ENCODE data around the gene CHST4. TPM values are rescaled to one million over a fixed set of nuclear protein-coding genes. Genes with fewer than 3 reads are reported as not detected.
"Not testable (repeated sequence)": the region's sequence is repeated elsewhere in the genome, so short reads cannot be mapped to it uniquely, and the experiment has no call there.

The CHST4 gene
- total and polyA plus RNA-seq, 7 donors: 0.07 TPM; not detected in 6

DNA sequence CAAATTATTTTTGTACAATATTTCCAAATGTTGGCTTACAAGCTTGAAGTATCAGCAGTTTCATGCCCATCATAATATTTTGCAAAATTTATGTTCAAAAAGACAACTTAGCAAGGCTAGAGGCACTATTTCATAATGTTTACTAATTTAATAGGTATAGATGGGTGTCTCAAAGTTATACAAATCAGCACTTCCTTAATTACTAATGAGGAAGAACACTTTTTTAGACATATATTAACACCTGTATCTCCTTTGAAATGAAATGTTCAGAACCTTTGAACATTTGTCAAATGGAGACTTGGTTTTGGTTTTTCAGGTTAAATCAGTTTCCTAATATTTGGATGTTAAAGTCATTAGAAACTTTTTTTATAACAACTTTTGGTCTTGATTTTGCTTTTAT is 48.5 kb downstream of the CHST4 start:
- intact Hi-C loops (cut with DNase I): no loop called here
- no peaks in the 10 kb centered on the region for H3K4me1 ChIP-seq
- no peaks in the 10 kb centered on the region for H3K36me3 ChIP-seq
- TF ChIP-seq EP300 (IDR thresholded peaks at IDR 0.05) (no peak), POLR2AphosphoS5 (IDR thresholded peaks at IDR 0.05) (no peak), POLR2A (IDR thresholded peaks at IDR 0.05) (no peak)
- TF ChIP-seq, protein P1, sequence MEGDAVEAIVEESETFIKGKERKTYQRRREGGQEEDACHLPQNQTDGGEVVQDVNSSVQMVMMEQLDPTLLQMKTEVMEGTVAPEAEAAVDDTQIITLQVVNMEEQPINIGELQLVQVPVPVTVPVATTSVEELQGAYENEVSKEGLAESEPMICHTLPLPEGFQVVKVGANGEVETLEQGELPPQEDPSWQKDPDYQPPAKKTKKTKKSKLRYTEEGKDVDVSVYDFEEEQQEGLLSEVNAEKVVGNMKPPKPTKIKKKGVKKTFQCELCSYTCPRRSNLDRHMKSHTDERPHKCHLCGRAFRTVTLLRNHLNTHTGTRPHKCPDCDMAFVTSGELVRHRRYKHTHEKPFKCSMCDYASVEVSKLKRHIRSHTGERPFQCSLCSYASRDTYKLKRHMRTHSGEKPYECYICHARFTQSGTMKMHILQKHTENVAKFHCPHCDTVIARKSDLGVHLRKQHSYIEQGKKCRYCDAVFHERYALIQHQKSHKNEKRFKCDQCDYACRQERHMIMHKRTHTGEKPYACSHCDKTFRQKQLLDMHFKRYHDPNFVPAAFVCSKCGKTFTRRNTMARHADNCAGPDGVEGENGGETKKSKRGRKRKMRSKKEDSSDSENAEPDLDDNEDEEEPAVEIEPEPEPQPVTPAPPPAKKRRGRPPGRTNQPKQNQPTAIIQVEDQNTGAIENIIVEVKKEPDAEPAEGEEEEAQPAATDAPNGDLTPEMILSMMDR (IDR thresholded peaks at IDR 0.05): no peak
- DNase-seq: no peak
- no peak overlapping the region for H3K27ac ChIP-seq
- peaks cover 0 to 4% (median 0%) of the 10 kb centered on the region in 3 donors for H3K27me3 ChIP-seq
- H3K9me3 ChIP-seq: no peaks in the 10 kb centered on the region
- no peak overlapping the region for H3K4me3 ChIP-seq

GRCh38 chr16:71576971-71577370 is 50.7 kb downstream of the CHST4 start, which contains the start of gene TAT:
TSS of gene TAT (minus strand) at chr16:71577092. CDS start at chr16:71576415, 677 bp downstream.
- DNase-seq: no peak
- TF ChIP-seq, protein P1 (IDR thresholded peaks at IDR 0.05): no peak
- TF ChIP-seq EP300 (IDR thresholded peaks at IDR 0.05) (no peak), POLR2A (IDR thresholded peaks at IDR 0.05) (no peak), POLR2AphosphoS5 (IDR thresholded peaks at IDR 0.05) (no peak)
- H3K4me3 ChIP-seq: no peak within 1 kb of the TSS
- intact Hi-C loops (cut with DNase I): no loop called here
- WGBS, 2 donors: 38 to 62% methylated on average over 3 of the region's 3 CpGs
- no peaks in the 10 kb centered on the region for H3K9me3 ChIP-seq
- H3K36me3 ChIP-seq: no peaks in the 10 kb centered on the region
- no peak within 1 kb of the TSS for H3K27ac ChIP-seq
- H3K4me1 ChIP-seq: no peaks in the 10 kb centered on the region
- peaks cover 0 to 4% (median 0%) of the 10 kb centered on the region in 3 donors for H3K27me3 ChIP-seq

DNA sequence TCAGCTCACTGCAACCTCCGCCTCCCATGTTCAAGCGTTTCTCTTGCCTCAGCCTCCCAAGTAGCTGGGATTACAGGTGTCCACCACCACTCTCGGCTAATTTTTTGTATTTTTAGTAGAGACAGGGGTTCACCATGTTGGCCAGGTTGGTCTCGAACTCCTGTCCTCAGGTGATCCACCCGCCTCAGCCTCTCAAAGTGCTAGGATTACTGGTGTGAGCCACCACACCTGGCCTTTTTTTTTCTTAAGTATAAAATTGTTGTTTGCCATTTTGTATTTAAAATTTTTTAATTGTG is 56.3 kb downstream of the CHST4 start:
- H3K4me1 ChIP-seq; DNase-seq; H3K27ac ChIP-seq; H3K4me3 ChIP-seq; H3K9me3 ChIP-seq; H3K36me3 ChIP-seq; intact Hi-C loops (cut with DNase I): not testable (repeated sequence)
- WGBS, 2 donors: 91 to 94% methylated on average over 5 of the region's 5 CpGs
- peaks cover 0 to 13% (median 0%) of the 10 kb centered on the region in 3 donors for H3K27me3 ChIP-seq

- intact Hi-C loops (cut with DNase I): no loop called here
- Histone ChIP-seq H3K9me3 (no peaks in the 10 kb centered on the region), H3K4me3 (no peak overlapping the region), H3K27me3 (peaks cover 0 to 9% (median 0%) of the 10 kb centered on the region in 3 donors), H3K4me1 (no peaks in the 10 kb centered on the region), H3K36me3 (no peaks in the 10 kb centered on the region), H3K27ac (no peak overlapping the region)
- no peak for TF ChIP-seq POLR2AphosphoS5 (IDR thresholded peaks at IDR 0.05)
- TF ChIP-seq POLR2A (IDR thresholded peaks at IDR 0.05): no peak
- TF ChIP-seq EP300 (IDR thresholded peaks at IDR 0.05): no peak
- TF ChIP-seq, protein P1 (IDR thresholded peaks at IDR 0.05): no peak
- no peak for DNase-seq
- WGBS, 2 donors: 84 to 88% methylated on average over 3 of the region's 3 CpGs
Observed at GRCh38 chr16:71584543-71585317, 58.5 kb downstream of the CHST4 start.

DNA sequence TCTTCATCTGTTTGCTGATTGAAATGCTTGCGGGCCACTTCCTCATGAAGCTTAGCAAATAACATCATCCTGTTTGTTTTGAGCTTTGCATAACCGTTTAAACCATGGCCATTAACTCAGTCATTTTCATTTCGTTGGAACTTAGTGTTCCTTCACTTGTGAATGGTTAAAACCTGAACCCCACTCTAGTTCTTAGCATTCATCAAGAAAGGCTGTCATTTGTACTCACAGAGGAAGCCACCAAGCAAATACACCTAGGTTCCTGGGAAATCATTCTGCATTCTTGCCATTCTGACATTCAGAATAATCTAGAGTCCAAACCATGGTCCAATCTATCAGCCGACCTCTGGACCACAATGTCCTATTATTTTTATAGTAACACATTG is 59.1 kb downstream of the CHST4 start:
- Histone ChIP-seq H3K27me3 (peaks cover 0 to 9% (median 0%) of the 10 kb centered on the region in 3 donors), H3K4me1 (no peaks in the 10 kb centered on the region), H3K36me3 (no peaks in the 10 kb centered on the region), H3K4me3 (no peak overlapping the region), H3K9me3 (no peaks in the 10 kb centered on the region), H3K27ac (no peak overlapping the region)
- 10 to 48% methylated on average over 4 of the region's 4 CpGs for WGBS, 2 donors
- DNase-seq: no peak
- intact Hi-C loops (cut with DNase I): no loop called here
- TF ChIP-seq EP300 (IDR thresholded peaks at IDR 0.05) (no peak), POLR2A (IDR thresholded peaks at IDR 0.05) (no peak), POLR2AphosphoS5 (IDR thresholded peaks at IDR 0.05) (no peak)
- TF ChIP-seq, protein P1 (IDR thresholded peaks at IDR 0.05): no peak

Small RNAs within 50 kb of the gene (small RNA-seq; reads per million reads assigned to genes)
- 0 reads per million in 3 donors for gene RNU6-1061P

Other genes starting within 250 kb of the CHST4 start
- gene CMTR2, start 237.0 kb upstream of the CHST4 start, total RNA-seq: 10 to 100 TPM; 15.5 to 25.7 (median 20.4) TPM
- gene CMTR2, start 237.0 kb upstream of the CHST4 start, polyA plus RNA-seq: 1 to 10 TPM; 4.8 to 9.7 (median 7.9) TPM
- gene CALB2, start 167.7 kb upstream of the CHST4 start, total RNA-seq: 1 to 10 TPM; 3.3 to 8.2 (median 5.2) TPM
- gene CALB2, start 167.7 kb upstream of the CHST4 start, polyA plus RNA-seq: 1 to 10 TPM in 2 of 3 donors, not detected in 1; 1.2 to 5.2 TPM
- gene TLE7, start 84.4 kb upstream of the CHST4 start, total RNA-seq: not detected
- gene TLE7, start 84.4 kb upstream of the CHST4 start, polyA plus RNA-seq: not detected
- gene ZNF23, start 64.2 kb upstream of the CHST4 start, total RNA-seq: 10 to 100 TPM in 1 of 4 donors, 1 to 10 TPM in 3; 3.9 to 11.6 (median 7.5) TPM
- 1 to 10 TPM; 3.0 to 5.4 (median 5.3) TPM for gene ZNF23, start 64.2 kb upstream of the CHST4 start, polyA plus RNA-seq
- 1 to 10 TPM; 5.2 to 7.4 (median 6.0) TPM for gene ZNF19, start 37.1 kb upstream of the CHST4 start, total RNA-seq
- 1 to 10 TPM; 2.3 to 2.4 (median 2.4) TPM for gene ZNF19, start 37.1 kb upstream of the CHST4 start, polyA plus RNA-seq
- gene TAT, start 50.7 kb downstream of the CHST4 start, total RNA-seq: not detected
- gene TAT, start 50.7 kb downstream of the CHST4 start, polyA plus RNA-seq: 1 to 10 TPM in 2 of 3 donors, under 1 TPM in 1; 0.22 to 3.2 (median 1.2) TPM
- not detected for gene MARVELD3, start 99.8 kb downstream of the CHST4 start, total RNA-seq
- 10 to 100 TPM; 20.4 to 28.7 (median 26.6) TPM for gene MARVELD3, start 99.8 kb downstream of the CHST4 start, polyA plus RNA-seq
- gene PHLPP2, start 198.3 kb downstream of the CHST4 start, total RNA-seq: 10 to 100 TPM in 2 of 4 donors, 1 to 10 TPM in 2; 8.2 to 15.8 (median 10.6) TPM
- gene PHLPP2, start 198.3 kb downstream of the CHST4 start, polyA plus RNA-seq: 10 to 100 TPM in 2 of 3 donors, 1 to 10 TPM in 1; 8.9 to 19.0 (median 12.6) TPM